ENCODE measurements around the gene SLC22A7.

The SLC22A7 gene

DNA sequence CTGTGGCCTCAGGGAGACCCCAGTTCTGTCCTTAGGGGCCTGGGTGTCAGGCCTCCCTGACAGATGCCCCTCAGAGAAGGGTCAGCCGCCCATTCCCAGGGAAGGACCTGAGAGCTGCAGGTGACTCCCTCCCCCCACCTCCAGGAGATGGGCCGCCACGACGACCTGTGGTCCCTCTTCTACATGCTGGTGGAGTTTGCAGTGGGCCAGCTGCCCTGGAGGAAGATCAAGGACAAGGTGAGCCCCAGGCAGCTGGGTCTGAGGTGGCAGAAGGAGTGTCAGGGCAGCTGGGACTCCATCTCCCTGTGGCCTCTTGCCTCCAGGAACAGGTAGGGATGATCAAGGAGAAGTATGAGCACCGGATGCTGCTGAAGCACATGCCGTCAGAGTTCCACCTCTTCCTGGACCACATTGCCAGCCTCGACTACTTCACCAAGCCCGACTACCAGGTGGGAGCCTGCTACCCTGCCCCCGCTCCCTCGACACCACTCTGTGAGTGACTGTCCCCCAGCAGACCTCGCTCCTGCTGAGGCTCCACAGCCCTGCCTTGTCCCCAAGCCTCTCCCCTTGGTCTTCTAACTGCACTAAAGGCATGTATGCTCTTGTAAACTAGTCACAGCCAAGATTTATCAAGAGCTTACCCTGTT is 42.5 kb upstream of the SLC22A7 start:
- no peak for TF ChIP-seq CTCF (IDR thresholded peaks at IDR 0.05; ENCODE audit: extremely low read depth, insufficient read depth, missing control alignments)
- DNase-seq (ENCODE audit: low spot score), result no peak
- in situ Hi-C loops (cut with MboI; ENCODE audit: low pct_unique_long_range_greater_than_20kb, low sequenced_read_pairs, unreplicated experiment), result loop anchor here (10.0 kb wide), 1 partner anchor 249 kb away; no protein-coding TSS in a partner anchor

DNA sequence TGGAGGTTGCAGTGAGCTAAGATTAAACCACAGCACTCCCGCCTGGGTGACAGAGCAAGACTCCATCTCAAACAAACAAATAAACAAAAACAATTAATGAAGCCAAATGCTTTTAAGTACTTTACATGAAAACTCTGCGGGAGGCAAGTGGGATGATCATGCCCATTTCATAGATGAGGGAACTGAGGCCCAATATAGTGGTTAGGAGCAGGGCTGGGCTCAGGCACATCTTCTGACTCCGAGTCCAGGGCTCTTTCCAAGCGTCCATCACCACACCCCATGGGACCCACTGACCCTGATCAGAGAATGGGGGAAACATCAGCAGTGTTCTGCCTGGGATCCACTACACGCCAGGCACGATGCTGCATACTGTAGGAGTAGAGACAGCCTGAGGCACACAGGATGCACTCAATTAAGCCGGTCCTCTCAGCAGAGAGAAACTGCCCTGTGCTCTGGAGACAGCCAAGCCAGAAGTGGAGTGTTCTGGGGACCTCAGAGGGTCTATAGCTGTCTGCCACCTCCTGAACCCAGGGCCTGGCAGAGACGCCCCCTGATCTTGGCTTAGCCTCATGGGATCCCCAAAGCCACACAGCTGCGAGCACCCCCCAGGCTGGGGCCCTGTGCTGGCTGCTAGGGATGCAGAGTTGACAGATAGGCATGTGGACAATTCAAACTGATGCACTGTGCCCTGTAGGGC is 41.2 kb upstream of the SLC22A7 start:
- TF ChIP-seq CTCF (IDR thresholded peaks at IDR 0.05; ENCODE audit: extremely low read depth, insufficient read depth, missing control alignments), result no peak
- in situ Hi-C loops (cut with MboI; ENCODE audit: low pct_unique_long_range_greater_than_20kb, low sequenced_read_pairs, unreplicated experiment), result loop anchor here (10.0 kb wide), 1 partner anchor 248 kb away; no protein-coding TSS in a partner anchor
- no peak for DNase-seq (ENCODE audit: low spot score)

GRCh38 chr6:43257367-43258145 is 40.5 kb upstream of the SLC22A7 start:
- no peak for TF ChIP-seq CTCF (IDR thresholded peaks at IDR 0.05; ENCODE audit: extremely low read depth, insufficient read depth, missing control alignments)
- in situ Hi-C loops (cut with MboI; ENCODE audit: low pct_unique_long_range_greater_than_20kb, low sequenced_read_pairs, unreplicated experiment), result loop anchor here (10.0 kb wide), 1 partner anchor 247 kb away; no protein-coding TSS in a partner anchor

DNA sequence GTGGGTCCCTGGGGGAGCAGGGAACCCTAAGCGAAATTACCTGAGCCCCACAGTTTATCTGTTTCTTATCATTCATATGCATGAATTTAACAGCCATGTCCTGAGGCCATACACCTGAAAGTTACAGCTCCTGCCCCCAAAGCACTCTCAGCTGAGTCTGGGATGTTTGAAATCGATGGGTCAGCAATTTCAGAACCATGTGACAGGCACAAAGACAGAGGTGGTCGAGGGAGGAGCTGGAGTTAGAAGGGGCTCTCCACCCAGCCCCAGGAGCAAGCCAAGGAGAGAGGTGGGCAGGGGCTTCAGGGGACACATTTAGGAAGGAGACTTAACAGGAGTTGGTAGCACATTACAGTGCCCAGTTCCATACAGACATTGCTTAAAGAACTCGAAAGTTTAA is 39.9 kb upstream of the SLC22A7 start:
- in situ Hi-C loops (cut with MboI; ENCODE audit: low pct_unique_long_range_greater_than_20kb, low sequenced_read_pairs, unreplicated experiment), result loop anchor here (10.0 kb wide), 1 partner anchor 247 kb away; no protein-coding TSS in a partner anchor
- no peak for TF ChIP-seq CTCF (IDR thresholded peaks at IDR 0.05; ENCODE audit: extremely low read depth, insufficient read depth, missing control alignments)
- DNase-seq (ENCODE audit: low spot score), result no peak

More at GRCh38 chr6:43257367-43258145, 40.5 kb upstream of the SLC22A7 start:
- no peak for DNase-seq (ENCODE audit: low spot score)

DNA sequence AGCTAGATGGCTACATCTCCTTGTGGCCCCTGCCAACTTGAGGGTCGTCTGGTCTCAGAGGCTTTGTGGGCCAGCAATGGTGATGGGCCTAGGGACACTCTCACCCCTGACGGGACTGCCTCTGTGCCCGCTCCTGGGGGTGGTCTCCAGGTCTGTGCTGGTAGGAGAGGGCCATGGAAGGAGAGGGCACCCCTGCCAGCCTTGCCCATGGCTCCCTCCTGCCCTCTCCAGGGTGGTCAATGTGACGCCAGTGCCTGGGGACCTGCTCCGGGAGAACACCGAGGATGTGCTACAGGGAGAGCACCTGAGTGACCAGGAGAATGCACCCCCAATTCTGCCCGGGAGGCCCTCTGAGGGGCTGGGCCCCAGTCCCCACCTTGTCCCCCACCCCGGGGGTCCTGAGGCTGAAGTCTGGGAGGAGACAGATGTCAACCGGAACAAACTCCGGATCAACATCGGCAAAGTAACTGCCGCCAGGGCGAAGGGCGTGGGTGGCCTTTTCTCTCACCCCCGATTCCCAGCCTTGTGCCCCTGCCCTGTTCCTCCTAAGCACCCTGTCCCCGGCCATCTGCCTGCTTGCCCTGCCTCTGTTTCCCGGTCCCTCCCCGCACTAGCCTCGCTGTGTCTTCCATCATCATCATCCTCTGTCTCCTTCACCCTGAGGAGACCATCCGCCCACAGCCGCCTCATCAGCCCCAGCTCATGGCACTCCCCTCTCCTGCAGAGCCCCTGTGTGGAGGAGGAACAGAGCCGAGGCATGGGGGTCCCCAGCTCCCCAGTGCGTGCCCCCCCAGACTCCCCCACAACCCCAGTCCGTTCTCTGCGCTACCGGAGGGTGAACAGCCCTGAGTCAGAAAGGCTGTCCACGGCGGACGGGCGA is 39.0 kb upstream of the SLC22A7 start:
- TF ChIP-seq CTCF (IDR thresholded peaks at IDR 0.05; ENCODE audit: extremely low read depth, insufficient read depth, missing control alignments), result no peak
- DNase-seq (ENCODE audit: low spot score), result no peak
- in situ Hi-C loops (cut with MboI; ENCODE audit: low pct_unique_long_range_greater_than_20kb, low sequenced_read_pairs, unreplicated experiment), result loop anchor here (10.0 kb wide), 1 partner anchor 246 kb away; no protein-coding TSS in a partner anchor

All from GM13977 (cell line).